GM23338 (cell line): ENCODE data around the gene CIAO1. TPM values are rescaled to one million over a fixed set of nuclear protein-coding genes. Genes with fewer than 3 reads are reported as not detected.

Experiments
- ATAC-seq: fragments of 200-7000 bp; cut with Tn5 transposase; 3 replicates; pipeline ENCODE4 v1.9.1; 2020
- DNase-seq: peaks from one replicate; pipeline ENCODE4 v3.0.0-alpha.2; 2015; ENCODE audit warnings: low spot score
- H2AFZ ChIP-seq: fragments of 200-600 bp; sonication (generic); 2 replicates; pipeline ENCODE4 v1.8.0; 2016; ENCODE audit warnings: antibody characterized with exemption, mild to moderate bottlenecking, moderate library complexity
- H3F3A ChIP-seq: fragments of 200-600 bp; sonication (generic); replicated peaks from 2 replicates; pipeline ENCODE4 v1.8.0; 2017; ENCODE audit warnings: antibody characterized with exemption, mixed run types, low read depth
- H3K27ac ChIP-seq: fragments of 200-600 bp; sonication (generic); 2 replicates; pipeline ENCODE4 v1.6.1; 2016; ENCODE audit warnings: low read depth
- H3K27me3 ChIP-seq: fragments of 200-600 bp; sonication (generic); 2 replicates; pipeline ENCODE4 v1.8.0; 2016; ENCODE audit warnings: mild to moderate bottlenecking, mixed run types, moderate library complexity; ENCODE audit not compliant: insufficient read depth
- H3K36me3 ChIP-seq: fragments of 200-600 bp; sonication (generic); 2 replicates; pipeline ENCODE4 v1.8.0; 2016; ENCODE audit warnings: mild to moderate bottlenecking; ENCODE audit not compliant: insufficient read depth
- H3K4me1 ChIP-seq: fragments of 200-600 bp; sonication (generic); 2 replicates; pipeline ENCODE4 v1.8.0; 2016; ENCODE audit warnings: mild to moderate bottlenecking, moderate library complexity; ENCODE audit not compliant: insufficient read depth
- H3K4me2 ChIP-seq: fragments of 200-600 bp; sonication (generic); 2 replicates; pipeline ENCODE4 v1.7.1; 2017; ENCODE audit warnings: mixed run types
- H3K4me3 ChIP-seq: fragments of 200-600 bp; sonication (generic); 2 replicates; pipeline ENCODE4 v1.6.1; 2016; ENCODE audit warnings: mixed run types
- H3K79me2 ChIP-seq: fragments of 200-600 bp; sonication (generic); replicated peaks from 2 replicates; pipeline ENCODE4 v1.8.0; 2017; ENCODE audit warnings: mild to moderate bottlenecking; ENCODE audit not compliant: insufficient read depth
- H3K9me2 ChIP-seq: fragments of 200-600 bp; sonication (generic); 2 replicates; pipeline ENCODE4 v1.8.0; 2017; ENCODE audit not compliant: insufficient read depth
- H4K20me1 ChIP-seq: fragments of 200-600 bp; sonication (generic); replicated peaks from 2 replicates; pipeline ENCODE4 v1.8.0; 2017; ENCODE audit warnings: mild to moderate bottlenecking; ENCODE audit not compliant: insufficient read depth
- H3K27ac Mint-ChIP-seq: 2 replicates; pipeline ENCODE4 v1.8.0; 2020; ENCODE audit warnings: inconsistent platforms, mild to moderate bottlenecking, moderate library complexity, mixed read lengths
- H3K27me3 Mint-ChIP-seq: 3 replicates; pipeline ENCODE4 v1.8.0; 2022; ENCODE audit warnings: low read depth, mild to moderate bottlenecking, moderate library complexity, mixed read lengths, inconsistent platforms; ENCODE audit not compliant: insufficient read depth, poor library complexity
- H3K36me3 Mint-ChIP-seq: 3 replicates; pipeline ENCODE4 v1.8.0; 2021; ENCODE audit warnings: low read depth, mild to moderate bottlenecking, inconsistent platforms, moderate library complexity, mixed read lengths
- H3K4me1 Mint-ChIP-seq: 3 replicates; pipeline ENCODE4 v1.8.0; 2020; ENCODE audit warnings: mild to moderate bottlenecking, inconsistent platforms, mixed read lengths
- H3K4me3 Mint-ChIP-seq: 3 replicates; pipeline ENCODE4 v1.8.0; 2021; ENCODE audit warnings: moderate library complexity, mild to moderate bottlenecking, inconsistent platforms, mixed read lengths
- H3K9me3 Mint-ChIP-seq: 3 replicates; pipeline ENCODE4 v1.8.0; 2020; ENCODE audit warnings: moderate library complexity, mild to moderate bottlenecking, inconsistent platforms, mixed read lengths
- CREB1 ChIP-seq: fragments of 250-450 bp; sonication (Bioruptor Pico); IDR thresholded peaks from 2 replicates; pipeline ENCODE4 v1.5.0; 2020; ENCODE audit warnings: low read depth, mild to moderate bottlenecking, moderate library complexity
- CTCF ChIP-seq, 2 experiments: fragments of 200-600 bp in 1 of 2; sonication (generic) in 1 of 2; conservative IDR thresholded peaks; 2 replicates each; pipeline versions ENCODE4 v1.5.1 to v1.6.1; 2016 to 2017; ENCODE audit warnings: antibody characterized with exemption in 2 of 2, low read depth in 2 of 2, mild to moderate bottlenecking in 2 of 2, moderate library complexity in 1 of 2
- ETS1 ChIP-seq: IDR thresholded peaks from 2 replicates; pipeline ENCODE4 v1.6.1; 2016; ENCODE audit warnings: antibody characterized with exemption
- EZH2phosphoT487 ChIP-seq: fragments of 200-600 bp; sonication (generic); IDR thresholded peaks from one replicate; pipeline ENCODE4 v1.8.1; 2018; ENCODE audit warnings: antibody characterized with exemption; ENCODE audit not compliant: unreplicated experiment
- JUNB ChIP-seq: IDR thresholded peaks from one replicate; pipeline ENCODE4 v1.6.1; 2016; ENCODE audit warnings: antibody characterized with exemption; ENCODE audit not compliant: unreplicated experiment
- NANOG ChIP-seq: IDR thresholded peaks from 2 replicates; pipeline ENCODE4 v1.6.1; 2016; ENCODE audit warnings: antibody characterized with exemption, borderline replicate concordance
- POLR2AphosphoS5 ChIP-seq: IDR thresholded peaks from 2 replicates; pipeline ENCODE4 v1.6.1; 2016; ENCODE audit warnings: antibody characterized with exemption, low read depth
- REST ChIP-seq: IDR thresholded peaks from one replicate; pipeline ENCODE4 v1.6.1; 2018; ENCODE audit warnings: antibody characterized with exemption; ENCODE audit not compliant: unreplicated experiment
- STAT1 ChIP-seq: IDR thresholded peaks from one replicate; pipeline ENCODE4 v1.6.1; 2016; ENCODE audit warnings: antibody characterized with exemption; ENCODE audit not compliant: unreplicated experiment
- ZNF114 ChIP-seq: fragments of 250-450 bp; sonication (Bioruptor Pico); IDR thresholded peaks from 2 replicates; pipeline ENCODE4 v1.5.0; 2020; ENCODE audit warnings: mild to moderate bottlenecking, moderate library complexity
- ZNF331 ChIP-seq: fragments of 250-450 bp; sonication (Bioruptor Pico); IDR thresholded peaks from 2 replicates; pipeline ENCODE4 v1.5.0; 2020; ENCODE audit warnings: low read depth, mild to moderate bottlenecking, moderate library complexity
- polyA plus RNA-seq: library from polyadenylated mRNA; unstranded; fragments of >200 nt; fragmentation: Nextera tagmentation; extraction: Ambion mirVana; gene quantifications from 2 replicates; pipeline ENCODE4 v1.2.1, GENCODE V29; 2016
- total RNA-seq: library from RNA; depleted of rRNA; stranded (reverse); fragments of >200 nt; shearing (Covaris generic); gene quantifications from 2 replicates; pipeline ENCODE4 v1.2.3, GENCODE V29; 2014

Gene CIAO1
- total and polyA plus RNA-seq, 2 experiments from 2014 or later, result 48.8 to 119 TPM

GRCh38 chr2:96252526-96252925 is 13.5 kb upstream of the CIAO1 start:
- Histone ChIP-seq H3K36me3 (peaks cover 8% of the 10 kb centered on the region; the same call in 1 of the 2 replicates), H3K79me2 (no peaks in the 10 kb centered on the region; the same call in 1 of the 2 replicates), H3K4me3 (no peak overlapping the region), H3K9me2 (no peaks in the 10 kb centered on the region), H3K4me1 (no peaks in the 10 kb centered on the region), H3K27me3 (no peaks in the 10 kb centered on the region), H4K20me1 (no peaks in the 10 kb centered on the region; the same call in 1 of the 2 replicates), H2AFZ (no peak overlapping the region), H3K4me2 (no peak overlapping the region), H3F3A (no peaks in the 10 kb centered on the region), H3K27ac (no peak overlapping the region)
- ATAC-seq (no peak), DNase-seq (no peak)
- H3K9me3 Mint-ChIP-seq, result no peaks in the 10 kb centered on the region
- peaks cover 25% of the 10 kb centered on the region for H3K36me3 Mint-ChIP-seq
- H3K4me3 Mint-ChIP-seq, result no peak overlapping the region
- peaks cover 3% of the 10 kb centered on the region; the same call in 1 of the 3 replicates for H3K4me1 Mint-ChIP-seq
- H3K27ac Mint-ChIP-seq, result no peak overlapping the region
- TF ChIP-seq EZH2phosphoT487, result no peak
- no peak for TF ChIP-seq POLR2AphosphoS5
- no peak for TF ChIP-seq STAT1
- no peak for TF ChIP-seq NANOG
- no peak for TF ChIP-seq ZNF114 (CRISPR knock-in tag)
- no peak for TF ChIP-seq CREB1 (CRISPR knock-in tag)
- no peak for TF ChIP-seq REST
- H3K27me3 Mint-ChIP-seq, result peaks cover 4% of the 10 kb centered on the region

- Histone ChIP-seq H3K27me3 (no peaks in the 10 kb centered on the region), H3K79me2 (no peaks in the 10 kb centered on the region; the same call in 1 of the 2 replicates), H3K4me3 (no peak overlapping the region), H3F3A (no peaks in the 10 kb centered on the region), H3K9me2 (no peaks in the 10 kb centered on the region), H3K36me3 (peaks cover 8% of the 10 kb centered on the region; the same call in 1 of the 2 replicates), H3K4me2 (no peak overlapping the region), H2AFZ (no peak overlapping the region), H3K27ac (no peak overlapping the region), H3K4me1 (no peaks in the 10 kb centered on the region), H4K20me1 (no peaks in the 10 kb centered on the region; the same call in 1 of the 2 replicates)
- ATAC-seq (no peak), DNase-seq (no peak)
- no peaks in the 10 kb centered on the region for H3K9me3 Mint-ChIP-seq
- H3K4me3 Mint-ChIP-seq, result no peak overlapping the region
- peaks cover 25% of the 10 kb centered on the region for H3K36me3 Mint-ChIP-seq
- H3K27ac Mint-ChIP-seq, result no peak overlapping the region
- peaks cover 3% of the 10 kb centered on the region; the same call in 1 of the 3 replicates for H3K4me1 Mint-ChIP-seq
- H3K27me3 Mint-ChIP-seq, result peaks cover 4% of the 10 kb centered on the region
- TF ChIP-seq POLR2AphosphoS5 (no peak), ZNF331 (CRISPR knock-in tag) (no peak), ETS1 (no peak), EZH2phosphoT487 (no peak), JUNB (no peak), REST (no peak), CTCF (conservative IDR thresholded peaks at IDR 0.05; ENCODE audit: low read depth in 2 of 2) (no peak)
Measured at GRCh38 chr2:96253006-96253405, 13.0 kb upstream of the CIAO1 start.
